ENCODE results near the gene ST7. TPM values are rescaled to one million over a fixed set of nuclear protein-coding genes. Genes with fewer than 3 reads are reported as not detected.

Gene ST7
- polyA plus RNA-seq, 2 of the 4 experiments (the other 2 are of a cell fraction) = 16.2 to 26.0 TPM

- ChIA-PET CTCF (no interaction called here), POLR2A (no interaction called here)
- WGBS (ENCODE audit: missing lambda C conversion rate) = 91% methylated on average over 9 of the region's 9 CpGs
- no peak for ATAC-seq
- no peak for FAIRE-seq
- Histone ChIP-seq H3K4me1 (no peaks in the 10 kb centered on the region), H3K4me2 (no peak overlapping the region), H3K4me3 (no peak overlapping the region), H3K9me3 (no peaks in the 10 kb centered on the region), H3K27ac (no peak overlapping the region)
- TF ChIP-seq ZSCAN20 (CRISPR knock-in tag; IDR thresholded peaks at IDR 0.05) (no peak), FOXS1 (CRISPR knock-in tag; IDR thresholded peaks at IDR 0.05) (no peak), CEBPB (IDR thresholded peaks at IDR 0.05) (no peak)
- no peak for DNase-seq (ENCODE audit: low read depth in 1 of 2, low spot score in 1 of 2)
Observed at GRCh38 chr7:117190746-117191435, 237.6 kb downstream of the ST7 start.

DNA sequence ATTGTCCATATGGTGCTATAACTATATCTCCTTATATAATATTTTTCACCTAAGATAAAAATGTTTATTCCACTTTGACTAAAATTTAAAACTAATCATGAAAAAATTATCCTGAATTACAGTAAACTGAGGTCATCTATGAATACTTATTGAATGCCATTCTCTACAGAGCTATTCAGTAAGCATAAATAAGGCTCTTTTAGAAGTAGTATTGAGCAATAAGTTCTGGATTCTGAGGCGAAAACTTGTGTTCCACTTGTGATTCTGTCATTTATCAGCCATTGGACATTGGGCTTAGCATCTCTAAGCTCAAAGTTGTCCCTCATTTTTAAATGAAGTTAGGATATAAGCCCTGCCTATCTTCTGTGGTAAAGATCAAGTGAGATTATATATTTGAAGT is 238.8 kb downstream of the ST7 start:
- WGBS (ENCODE audit: missing lambda C conversion rate) = 83% methylated on average over 1 of the region's 1 CpG
- DNase-seq (ENCODE audit: low read depth in 1 of 2, low spot score in 1 of 2) (no peak), ATAC-seq (no peak), FAIRE-seq (no peak)
- CTCF ChIA-PET = no interaction called here
- Histone ChIP-seq H3K4me1 (no peaks in the 10 kb centered on the region), H3K27ac (no peak overlapping the region), H3K4me3 (no peak overlapping the region), H3K9me3 (no peaks in the 10 kb centered on the region), H3K4me2 (no peak overlapping the region)
- TF ChIP-seq HOXB13 (CRISPR knock-in tag; IDR thresholded peaks at IDR 0.05; ENCODE audit: low read depth) = no peak
- TF ChIP-seq ZC3H11A (IDR thresholded peaks at IDR 0.05) = no peak
- no peak for TF ChIP-seq POLR2AphosphoS2 (conservative IDR thresholded peaks at IDR 0.05; ENCODE audit: low read length)
- no peak for TF ChIP-seq HOXA7 (CRISPR knock-in tag; IDR thresholded peaks at IDR 0.05)
- TF ChIP-seq HDAC2 (IDR thresholded peaks at IDR 0.05) = no peak
- TF ChIP-seq EHMT2 (IDR thresholded peaks at IDR 0.05; ENCODE audit: low read depth) = no peak
- TF ChIP-seq MAZ (IDR thresholded peaks at IDR 0.05; ENCODE audit: borderline replicate concordance, low read depth, low read length) = no peak
- TF ChIP-seq CBX8 (IDR thresholded peaks at IDR 0.05) = no peak
- TF ChIP-seq TP53 (CRISPR knock-in tag; IDR thresholded peaks at IDR 0.05) = no peak
- TF ChIP-seq ESRRA (IDR thresholded peaks at IDR 0.05; ENCODE audit: borderline replicate concordance, low read length) = no peak
- TF ChIP-seq MYC (IDR thresholded peaks at IDR 0.05; ENCODE audit: borderline replicate concordance, low read length) = no peak
- no peak for TF ChIP-seq PBX3 (IDR thresholded peaks at IDR 0.05)
- no peak for TF ChIP-seq NFE2L2 (conservative IDR thresholded peaks at IDR 0.05; ENCODE audit: low read length)
- TF ChIP-seq CHD4 (IDR thresholded peaks at IDR 0.05; ENCODE audit: borderline replicate concordance) = no peak
- no peak for TF ChIP-seq POLR2A (IDR thresholded peaks at IDR 0.05; ENCODE audit: low read length)
- TF ChIP-seq, protein P1, sequence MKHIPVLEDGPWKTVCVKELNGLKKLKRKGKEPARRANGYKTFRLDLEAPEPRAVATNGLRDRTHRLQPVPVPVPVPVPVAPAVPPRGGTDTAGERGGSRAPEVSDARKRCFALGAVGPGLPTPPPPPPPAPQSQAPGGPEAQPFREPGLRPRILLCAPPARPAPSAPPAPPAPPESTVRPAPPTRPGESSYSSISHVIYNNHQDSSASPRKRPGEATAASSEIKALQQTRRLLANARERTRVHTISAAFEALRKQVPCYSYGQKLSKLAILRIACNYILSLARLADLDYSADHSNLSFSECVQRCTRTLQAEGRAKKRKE (CRISPR knock-in tag; IDR thresholded peaks at IDR 0.05; ENCODE audit: low read depth) = no peak
- TF ChIP-seq ZFP36 (IDR thresholded peaks at IDR 0.05; ENCODE audit: borderline replicate concordance, partially characterized antibody) = no peak
- no peak for TF ChIP-seq TFCP2L1 (CRISPR knock-in tag; IDR thresholded peaks at IDR 0.05)
- TF ChIP-seq GATA3 (IDR thresholded peaks at IDR 0.05; ENCODE audit: borderline replicate concordance) = no peak
- POLR2A ChIA-PET = no interaction called here

DNA sequence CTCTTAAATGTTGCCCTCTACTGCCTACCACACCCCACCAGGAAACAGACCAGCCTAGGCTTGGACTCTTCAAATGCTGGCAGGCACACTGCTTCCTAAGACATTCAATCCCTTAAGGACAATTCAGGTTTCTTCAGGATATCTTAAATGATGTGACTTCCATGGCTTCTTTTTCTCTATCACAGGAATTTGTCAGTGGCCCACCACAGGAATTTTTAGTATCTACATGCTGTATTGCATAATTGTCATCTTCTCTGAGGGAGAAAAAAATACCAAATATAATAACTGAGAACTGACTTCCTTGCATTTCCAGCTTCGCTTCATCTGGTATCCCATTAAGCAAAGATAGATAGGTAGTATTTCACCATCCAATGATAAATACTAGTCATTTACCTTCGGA is 240.3 kb downstream of the ST7 start:
- H3K4me2 ChIP-seq = no peak overlapping the region
- H3K9me3 ChIP-seq = no peaks in the 10 kb centered on the region
- ChIA-PET CTCF (no interaction called here), POLR2A (no interaction called here)
- H3K4me1 ChIP-seq = no peaks in the 10 kb centered on the region
- FAIRE-seq (no peak), ATAC-seq (no peak), DNase-seq (ENCODE audit: low read depth in 1 of 2, low spot score in 1 of 2) (no peak)
- 92% methylated on average over 2 of the region's 2 CpGs for WGBS (ENCODE audit: missing lambda C conversion rate)
- no peak overlapping the region for H3K27ac ChIP-seq
- TF ChIP-seq ZSCAN20 (CRISPR knock-in tag; IDR thresholded peaks at IDR 0.05) (no peak), RARB (CRISPR knock-in tag; IDR thresholded peaks at IDR 0.05) (no peak), ZC3H11A (IDR thresholded peaks at IDR 0.05) (no peak)
- H3K4me3 ChIP-seq = no peak overlapping the region
